ENCODE results near the gene TRDN.

- TF ChIP-seq CTCF (IDR thresholded peaks at IDR 0.05) (no peak), EZH2 (IDR thresholded peaks at IDR 0.05) (no peak), EZH2phosphoT487 (IDR thresholded peaks at IDR 0.05) (no peak)
These were observed 4.7 kb upstream of the TRDN start for GRCh38 chr6:123641497-123641896.
